HepG2 (cell line): Measurements from ENCODE around the gene C9. TPM values are rescaled to one million over a fixed set of nuclear protein-coding genes. Genes with fewer than 3 reads are reported as not detected.

ENCODE experiments used
- ATAC-seq: fragments of 200-7000 bp; cut with Tn5 transposase; 3 replicates; pipeline ENCODE4 v1.9.1; 2020; ENCODE audit warnings: mild to moderate bottlenecking, moderate library complexity
- BruUV-seq: library from RNA; stranded (reverse); fragments of 400-500 nt; replicated peaks from 2 replicates; lab custom pipeline; 2021; lab: Mats Ljungman, UMichigan
- CTCF ChIA-PET: fragments of 300-600 bp; formaldehyde crosslinking; extraction: SDS; loops from one replicate; lab custom pipeline; 2021; ENCODE audit warnings: low total read pairs, inconsistent platforms, low intra/inter-chr PET ratio; lab: Yijun Ruan, JAX
- POLR2A ChIA-PET: fragments of 350-600 bp; sonication (Branson Sonifier 250); formaldehyde crosslinking; loops from one replicate; lab custom pipeline; 2020; ENCODE audit warnings: antibody characterized with exemption, inconsistent platforms; lab: Yijun Ruan, JAX
- DNase-seq: peaks from one replicate; pipeline ENCODE4 v3.0.0-alpha.2; 2015; ENCODE audit warnings: low spot score
- FAIRE-seq: peaks from 3 replicates; lab custom pipeline; 2011; peaks lifted over from hg19 to GRCh38; lab: Jason Lieb, UNC
- H2AFZ ChIP-seq: one replicate; pipeline ENCODE4 v1.6.1; 2011; ENCODE audit warnings: low read length, inconsistent platforms
- H3K27ac ChIP-seq: fragments of 300-600 bp; 3 replicates; pipeline ENCODE4 v1.8.0; 2011; ENCODE audit warnings: mixed run types, mild to moderate bottlenecking, mixed read lengths, low read length, inconsistent platforms; ENCODE audit not compliant: insufficient read depth; ENCODE audit errors: extremely low read length
- H3K27me3 ChIP-seq, 2 experiments: fragments of 200-600 bp in 1 of 2; 2 replicates in 1 of 2; 3 replicates in 1 of 2; pipeline versions ENCODE4 v1.6.0 to v1.8.0; 2011; ENCODE audit warnings: low read length in 2 of 2, mild to moderate bottlenecking in 2 of 2, moderate library complexity in 2 of 2, inconsistent platforms in 1 of 2; ENCODE audit not compliant: insufficient read depth in 2 of 2, control insufficient read depth in 1 of 2
- H3K36me3 ChIP-seq, 2 experiments: fragments of 200-600 bp in 1 of 2; replicated peaks in 1 of 2; 2 replicates in 1 of 2; 3 replicates in 1 of 2; pipeline versions ENCODE4 v1.5.1 to v1.8.0; 2011; ENCODE audit warnings: low read length in 2 of 2, inconsistent platforms in 1 of 2; ENCODE audit not compliant: insufficient read depth in 2 of 2, control insufficient read depth in 1 of 2
- H3K4me1 ChIP-seq: 2 replicates; pipeline ENCODE4 v1.5.1; 2012; ENCODE audit warnings: low read length, inconsistent platforms; ENCODE audit not compliant: insufficient read depth
- H3K4me2 ChIP-seq: 2 replicates; pipeline ENCODE4 v1.6.0; 2011; ENCODE audit warnings: low read depth, low read length, inconsistent platforms
- H3K4me3 ChIP-seq, 3 experiments: fragments of 200-600 bp in 1 of 3; sonication (generic), shearing (Covaris generic) in 1 of 3; replicated peaks in 1 of 3; 2 replicates each; pipeline ENCODE4 v1.5.1; 2011 to 2016; ENCODE audit warnings: low read length in 3 of 3, inconsistent platforms in 2 of 3, low read depth in 2 of 3, mild to moderate bottlenecking in 2 of 3, control low read depth in 1 of 3, mixed read lengths in 1 of 3; ENCODE audit not compliant: insufficient read depth in 1 of 3
- H3K79me2 ChIP-seq: one replicate; pipeline ENCODE4 v1.6.1; 2011; ENCODE audit warnings: low read length, inconsistent platforms; ENCODE audit not compliant: insufficient read depth
- H3K9ac ChIP-seq: 2 replicates; pipeline ENCODE4 v1.6.0; 2011; ENCODE audit warnings: mild to moderate bottlenecking, low read depth, low read length, inconsistent platforms; ENCODE audit not compliant: insufficient read depth
- H3K9me3 ChIP-seq: 2 replicates; pipeline ENCODE4 v1.5.1; 2012; ENCODE audit warnings: mild to moderate bottlenecking, low read length
- H4K20me1 ChIP-seq: 2 replicates; pipeline ENCODE4 v1.6.0; 2011; ENCODE audit warnings: inconsistent platforms, mild to moderate bottlenecking, low read length, moderate library complexity; ENCODE audit not compliant: insufficient read depth
- NKX3-1 ChIP-seq: sonication (generic); formaldehyde crosslinking; IDR thresholded peaks from 2 replicates; pipeline ENCODE4 v1.5.0; 2020; ENCODE audit warnings: missing genetic modification reagents
- ZBTB39 ChIP-seq: sonication (generic); formaldehyde crosslinking; IDR thresholded peaks from 2 replicates; pipeline ENCODE4 v1.5.0; 2020; ENCODE audit warnings: missing genetic modification reagents
- ZNF589 ChIP-seq: sonication (generic); formaldehyde crosslinking; conservative IDR thresholded peaks from 2 replicates; pipeline ENCODE4 v1.8.0; 2022; ENCODE audit warnings: mild to moderate bottlenecking, moderate library complexity, missing genetic modification reagents
- WGBS: methylation state at CpG from one replicate; pipeline ENCODE4 v1.1.6; 2017; ENCODE audit warnings: low lambda C conversion rate; 5-methylcytosine and 5-hydroxymethylcytosine counted together
- in situ Hi-C: cut with HindIII; loops from 2 replicates; pipeline ENCODE4 v1.10.0; 2017; ENCODE audit warnings: low pct_unique_long_range_greater_than_20kb; ENCODE audit not compliant: extremely low pct_ligation_motif_present
- intact Hi-C: fragments of 100-400 bp; cut with micrococcal nuclease; formaldehyde crosslinking; loops from one replicate; pipeline ENCODE4 v1.10.0; 2022; ENCODE audit not compliant: unreplicated experiment
- polyA plus RNA-seq, 8 experiments: library from polyadenylated mRNA; depleted of rRNA in 3 of 8; stranded (reverse) in 7 of 8; unstranded in 1 of 8; fragments of >200 nt; fragmentation: Illumina TruSeq in 4 of 8; extraction: Trizol in 4 of 8; gene quantifications; 2 replicates each; pipeline versions ENCODE4 v1.2.1 to v1.2.3, GENCODE V29; 2011 to 2016; ENCODE audit warnings: low read depth in 4 of 8, missing spikeins in 1 of 8, mixed read lengths in 1 of 8; ENCODE audit not compliant: insufficient read depth in 1 of 8
- total RNA-seq, 5 experiments: library from RNA; depleted of rRNA; stranded (reverse); fragments of >200 nt; fragmentation: Illumina TruSeq; extraction: Trizol; gene quantifications; 2 replicates each; pipeline ENCODE4 v1.2.3, GENCODE V29; 2016; ENCODE audit warnings: low read depth in 1 of 5
- TF ChIP-seq, protein P1 (sequence below): sonication (generic); formaldehyde crosslinking; IDR thresholded peaks from 2 replicates; pipeline ENCODE4 v1.5.1; 2020; ENCODE audit warnings: missing genetic modification reagents, mild to moderate bottlenecking, borderline replicate concordance

The C9 gene
- total and polyA plus RNA-seq, 2 of the 13 experiments (the other 11 are each of a cell fraction or from before 2014, with no cell fraction given): not detected

GRCh38 chr5:39369123-39369815 is 5.0 kb upstream of the C9 start:
- no peak overlapping the region for H3K4me3 ChIP-seq
- BruUV-seq: no TSS peak
- ChIA-PET POLR2A (no interaction called here), CTCF (no interaction called here)
- no peaks in the 10 kb centered on the region for H3K36me3 ChIP-seq
- WGBS: 76% methylated on average over 5 of the region's 5 CpGs
- no peak overlapping the region for H3K4me2 ChIP-seq
- in situ Hi-C loops: no loop called here
- no peak for TF ChIP-seq ZBTB39 (CRISPR knock-in tag)
- no peak for TF ChIP-seq ZNF589 (CRISPR knock-in tag)
- TF ChIP-seq, protein P1, sequence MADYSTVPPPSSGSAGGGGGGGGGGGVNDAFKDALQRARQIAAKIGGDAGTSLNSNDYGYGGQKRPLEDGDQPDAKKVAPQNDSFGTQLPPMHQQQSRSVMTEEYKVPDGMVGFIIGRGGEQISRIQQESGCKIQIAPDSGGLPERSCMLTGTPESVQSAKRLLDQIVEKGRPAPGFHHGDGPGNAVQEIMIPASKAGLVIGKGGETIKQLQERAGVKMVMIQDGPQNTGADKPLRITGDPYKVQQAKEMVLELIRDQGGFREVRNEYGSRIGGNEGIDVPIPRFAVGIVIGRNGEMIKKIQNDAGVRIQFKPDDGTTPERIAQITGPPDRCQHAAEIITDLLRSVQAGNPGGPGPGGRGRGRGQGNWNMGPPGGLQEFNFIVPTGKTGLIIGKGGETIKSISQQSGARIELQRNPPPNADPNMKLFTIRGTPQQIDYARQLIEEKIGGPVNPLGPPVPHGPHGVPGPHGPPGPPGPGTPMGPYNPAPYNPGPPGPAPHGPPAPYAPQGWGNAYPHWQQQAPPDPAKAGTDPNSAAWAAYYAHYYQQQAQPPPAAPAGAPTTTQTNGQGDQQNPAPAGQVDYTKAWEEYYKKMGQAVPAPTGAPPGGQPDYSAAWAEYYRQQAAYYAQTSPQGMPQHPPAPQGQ (CRISPR knock-in tag): no peak
- no peak for TF ChIP-seq NKX3-1 (CRISPR knock-in tag)
- TF ChIP-seq, all 625 proteins: peak for 0
- intact Hi-C loops: loop anchor here (10.0 kb wide), 1 partner anchor 154 kb away; the partner anchor contains the start of gene FYB1
- ATAC-seq (no peak), FAIRE-seq (no peak), DNase-seq (no peak)
- H3K9ac ChIP-seq: no peak overlapping the region
- no peaks in the 10 kb centered on the region for H3K9me3 ChIP-seq
- no peaks in the 10 kb centered on the region for H3K79me2 ChIP-seq
- H3K4me1 ChIP-seq: no peaks in the 10 kb centered on the region
- H4K20me1 ChIP-seq: no peaks in the 10 kb centered on the region
- H2AFZ ChIP-seq: no peak overlapping the region
- H3K27me3 ChIP-seq: no peaks in the 10 kb centered on the region
- H3K27ac ChIP-seq: no peak overlapping the region
